HTERT RPE-1 (cell line): ENCODE measurements around the gene OR2D3.
"Not testable (repeated sequence)": the region's sequence is repeated elsewhere in the genome, so short reads cannot be mapped to it uniquely, and the experiment has no call there.

Source experiments
- in situ Hi-C: fragments of 300-500 bp; cut with MboI; formaldehyde crosslinking; loops from 4 replicates; pipeline ENCODE4 v1.14.3; 2020; ENCODE audit warnings: low sequenced_read_pairs

OR2D3 gene

GRCh38 chr11:6927030-6927617, 6.3 kb downstream of the OR2D3 start:
- in situ Hi-C loops: no loop called here

DNA sequence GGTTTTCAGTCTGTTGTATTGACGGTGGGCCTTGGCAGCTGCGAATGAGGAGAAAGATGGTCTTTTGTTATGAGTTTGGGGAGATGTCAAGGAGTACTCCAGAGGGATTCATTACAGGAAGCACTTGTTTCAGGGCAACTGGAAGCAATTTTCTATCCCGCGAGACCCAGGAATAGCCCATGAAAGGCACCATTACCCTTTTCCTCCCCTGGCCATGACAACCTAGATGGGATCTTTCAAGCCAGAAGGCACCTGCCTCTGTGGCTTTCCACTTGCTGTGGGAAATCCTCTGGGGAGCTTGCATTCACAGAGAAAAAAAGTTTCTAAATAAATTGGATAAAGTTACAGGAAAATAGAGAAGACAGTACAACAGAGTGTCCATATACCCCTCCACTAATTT, 8.1 kb downstream of the OR2D3 start:
- in situ Hi-C loops: no loop called here

DNA sequence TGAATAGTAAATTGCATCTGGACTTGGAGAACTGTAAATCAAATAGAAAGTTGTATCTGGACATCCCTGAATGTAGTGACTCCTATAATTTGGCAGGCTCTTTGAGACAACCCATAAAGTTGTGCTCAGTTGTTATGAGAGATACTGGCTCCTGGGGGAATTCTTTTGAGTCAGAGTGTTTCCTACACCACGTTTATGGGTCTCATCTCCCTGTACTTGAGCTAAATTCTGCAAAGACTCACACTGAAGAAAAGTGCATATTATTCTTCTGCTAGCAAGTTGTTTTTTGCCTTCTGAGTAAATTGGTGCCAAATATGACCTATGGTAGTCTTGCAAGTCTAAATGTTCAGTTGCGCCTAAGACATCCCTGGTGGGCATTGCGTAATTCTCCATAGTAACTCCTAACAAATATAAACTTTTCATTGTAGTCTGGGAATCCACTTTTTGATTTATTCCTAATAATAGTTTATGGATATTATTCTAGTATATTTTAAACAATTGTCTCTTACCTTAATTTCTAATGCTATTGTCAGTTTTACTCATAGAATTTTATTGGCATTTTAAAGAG, 10.4 kb downstream of the OR2D3 start:
- in situ Hi-C loops: no loop called here

DNA sequence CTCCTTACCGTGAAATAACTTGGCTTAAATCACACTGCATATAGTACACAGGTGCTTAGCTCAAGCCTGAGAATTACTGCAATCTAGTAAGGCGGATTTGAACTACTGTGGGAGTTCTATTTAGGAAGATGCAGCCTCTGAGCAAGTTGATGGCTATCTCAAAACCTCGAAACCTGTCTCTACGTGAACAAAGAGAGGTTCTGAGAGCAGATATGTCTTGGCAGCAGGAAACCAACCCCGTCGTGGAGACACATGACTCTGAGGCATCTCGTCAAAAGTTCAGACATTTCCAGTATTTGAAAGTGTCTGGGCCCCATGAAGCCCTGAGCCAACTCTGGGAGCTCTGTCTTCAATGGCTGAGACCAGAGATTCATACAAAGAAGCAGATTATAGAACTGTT, 11.3 kb downstream of the OR2D3 start:
- in situ Hi-C loops: no loop called here

GRCh38 chr11:6941970-6942369, 21.2 kb downstream of the OR2D3 start:
- in situ Hi-C loops: no loop called here

DNA sequence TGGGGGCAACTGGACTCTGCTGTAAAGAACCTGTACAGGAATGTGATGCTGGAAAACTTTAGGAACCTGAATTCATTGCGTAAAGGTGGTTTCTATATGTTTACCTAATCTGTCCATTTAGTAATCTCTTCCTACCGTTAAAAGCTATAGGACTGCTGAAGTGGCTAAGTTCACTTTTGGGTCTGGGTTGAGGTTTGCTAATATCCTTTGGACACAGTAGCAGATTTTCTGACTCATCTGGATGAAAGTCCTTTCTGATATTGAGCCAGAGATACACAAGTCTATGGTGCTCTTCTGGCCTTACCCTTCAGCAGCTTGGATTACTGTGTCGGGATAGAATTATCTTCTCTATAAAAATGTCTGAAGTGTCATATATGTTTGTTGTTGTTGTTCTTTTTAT, 22.3 kb downstream of the OR2D3 start:
- in situ Hi-C loops: no loop called here

DNA sequence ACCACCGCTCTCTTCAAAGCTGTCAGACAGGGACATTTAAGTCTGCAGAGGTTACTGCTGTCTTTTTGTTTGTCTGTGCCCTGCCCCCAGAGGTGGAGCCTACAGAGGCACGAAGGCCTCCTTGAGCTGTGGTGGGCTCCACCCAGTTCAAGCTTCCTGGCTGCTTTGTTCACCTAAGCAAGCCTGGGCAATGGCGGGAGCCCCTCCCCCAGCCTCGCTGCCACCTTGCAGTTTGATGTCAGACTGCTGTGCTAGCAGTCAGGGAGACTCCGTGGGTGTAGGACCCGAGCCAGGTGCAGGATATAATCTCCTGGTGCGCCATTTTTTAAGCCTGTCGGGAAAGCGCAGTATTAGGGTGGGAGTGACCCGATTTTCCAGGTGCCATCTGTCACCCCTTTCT, 33.4 kb downstream of the OR2D3 start:
- in situ Hi-C loops: not testable (repeated sequence)

DNA sequence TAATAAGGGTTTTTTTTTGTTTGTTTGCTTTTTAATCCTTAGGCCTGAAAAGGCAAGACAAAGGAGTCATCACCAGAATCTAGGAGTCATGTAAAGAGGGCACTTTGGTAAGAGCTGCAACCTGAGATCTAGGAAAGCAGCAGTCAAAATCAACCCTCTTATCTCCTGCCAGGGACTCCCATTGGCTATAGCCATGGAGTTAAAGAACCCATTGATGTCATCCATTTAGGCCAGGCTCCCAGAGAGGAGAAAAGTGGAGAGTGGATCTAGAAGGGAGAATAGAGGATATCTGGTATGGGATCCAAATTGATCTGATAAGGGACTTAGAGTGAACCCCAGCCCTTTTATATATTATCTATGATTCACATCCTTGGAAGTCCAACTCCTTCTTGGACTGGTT, 41.3 kb downstream of the OR2D3 start:
- in situ Hi-C loops: no loop called here

DNA sequence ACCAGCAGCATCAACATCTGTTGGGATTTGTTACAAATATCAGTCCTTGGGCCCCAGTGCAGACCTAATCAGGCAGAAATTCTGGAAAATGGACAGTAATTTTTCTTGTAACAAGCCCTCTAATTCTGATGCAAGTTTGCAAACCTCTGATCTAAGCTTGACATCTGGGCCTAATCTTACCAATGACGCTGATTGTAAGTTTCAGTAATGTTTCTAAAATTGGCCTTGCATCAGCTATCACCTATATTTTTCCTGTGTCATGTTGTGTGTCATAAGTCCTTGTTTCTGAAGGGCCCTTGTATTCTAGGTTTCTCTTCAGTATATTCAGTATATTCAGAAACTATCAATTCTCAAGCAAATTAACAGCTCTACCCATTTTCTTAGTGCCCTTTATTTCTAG, 41.9 kb downstream of the OR2D3 start:
- in situ Hi-C loops: no loop called here

DNA sequence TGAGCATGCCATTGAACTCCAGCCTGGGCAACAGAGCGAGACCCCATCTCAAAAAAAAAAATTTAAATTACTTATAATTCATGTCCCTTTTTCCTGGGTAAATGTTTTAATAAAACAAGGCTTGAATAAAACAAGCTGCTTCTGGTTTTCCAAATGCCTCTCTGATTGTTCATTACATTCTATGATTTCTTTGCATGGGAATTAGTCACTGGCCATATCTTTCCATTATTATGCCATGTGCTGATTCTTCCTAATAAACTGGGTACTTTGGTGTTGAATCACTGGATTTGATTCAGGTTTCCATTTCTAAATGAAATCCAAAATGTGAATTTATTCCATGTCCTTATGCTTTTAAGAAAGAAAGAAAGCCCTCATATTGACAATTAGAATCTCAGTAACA, 48.0 kb downstream of the OR2D3 start:
- in situ Hi-C loops: no loop called here

- in situ Hi-C loops: not testable (repeated sequence)
These were observed 49.1 kb downstream of the OR2D3 start for GRCh38 chr11:6969854-6970253.
